Measurements from ENCODE around the gene ICOSLG. TPM values are rescaled to one million over a fixed set of nuclear protein-coding genes. Genes with fewer than 3 reads are reported as not detected.
"Not testable (repeated sequence)": the region's sequence is repeated elsewhere in the genome, so short reads cannot be mapped to it uniquely, and the experiment has no call there.

ICOSLG gene
- total RNA-seq, 6 donors from 2014 or later = 1.8 to 16.4 (median 9.0) TPM

DNA sequence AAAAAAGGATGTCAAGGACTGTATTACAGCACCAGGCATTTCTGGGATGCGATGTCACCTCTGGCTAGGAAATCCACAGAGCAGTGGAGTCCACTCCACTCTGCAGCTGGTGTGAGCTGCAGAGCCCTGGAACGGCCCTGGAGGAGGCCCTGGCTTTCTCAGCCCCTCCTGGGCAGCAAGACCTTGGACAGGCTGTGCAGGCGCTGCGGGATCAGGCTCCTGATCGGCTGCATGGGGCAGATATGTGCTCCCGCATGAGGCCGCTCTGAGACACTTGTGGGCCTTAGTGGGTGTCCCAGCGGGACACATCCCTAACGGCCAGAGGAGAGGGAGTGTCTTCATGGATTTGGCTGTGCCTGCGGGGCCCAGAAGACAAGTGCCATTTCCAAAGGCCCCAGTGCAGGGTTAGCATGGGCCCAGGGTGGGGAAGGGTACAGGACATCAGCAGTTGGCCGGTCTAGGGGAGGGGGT lies 14.8 kb upstream of the ICOSLG start:
- ATAC-seq (ENCODE audit: low FRiP score in 2 of 2) (peak; percentile 4 to 33), DNase-seq (no peak)
- TF ChIP-seq, protein P1, sequence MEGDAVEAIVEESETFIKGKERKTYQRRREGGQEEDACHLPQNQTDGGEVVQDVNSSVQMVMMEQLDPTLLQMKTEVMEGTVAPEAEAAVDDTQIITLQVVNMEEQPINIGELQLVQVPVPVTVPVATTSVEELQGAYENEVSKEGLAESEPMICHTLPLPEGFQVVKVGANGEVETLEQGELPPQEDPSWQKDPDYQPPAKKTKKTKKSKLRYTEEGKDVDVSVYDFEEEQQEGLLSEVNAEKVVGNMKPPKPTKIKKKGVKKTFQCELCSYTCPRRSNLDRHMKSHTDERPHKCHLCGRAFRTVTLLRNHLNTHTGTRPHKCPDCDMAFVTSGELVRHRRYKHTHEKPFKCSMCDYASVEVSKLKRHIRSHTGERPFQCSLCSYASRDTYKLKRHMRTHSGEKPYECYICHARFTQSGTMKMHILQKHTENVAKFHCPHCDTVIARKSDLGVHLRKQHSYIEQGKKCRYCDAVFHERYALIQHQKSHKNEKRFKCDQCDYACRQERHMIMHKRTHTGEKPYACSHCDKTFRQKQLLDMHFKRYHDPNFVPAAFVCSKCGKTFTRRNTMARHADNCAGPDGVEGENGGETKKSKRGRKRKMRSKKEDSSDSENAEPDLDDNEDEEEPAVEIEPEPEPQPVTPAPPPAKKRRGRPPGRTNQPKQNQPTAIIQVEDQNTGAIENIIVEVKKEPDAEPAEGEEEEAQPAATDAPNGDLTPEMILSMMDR (IDR thresholded peaks at IDR 0.05) = no peak
- TF ChIP-seq POLR2A (IDR thresholded peaks at IDR 0.05) (no peak), EP300 (IDR thresholded peaks at IDR 0.05) (no peak), POLR2AphosphoS5 (IDR thresholded peaks at IDR 0.05) (no peak)
- Histone ChIP-seq H3K4me1 (peaks cover 0 to 9% (median 3%) of the 10 kb centered on the region in 4 donors), H3K27me3 (no peaks in the 10 kb centered on the region), H3K9me3 (no peaks in the 10 kb centered on the region), H3K4me3 (no peak overlapping the region), H3K27ac (no peak overlapping the region), H3K36me3 (no peaks in the 10 kb centered on the region)
- WGBS, 2 donors = 78 to 94% methylated on average over 1 to 10 of the region's 11 CpGs

DNA sequence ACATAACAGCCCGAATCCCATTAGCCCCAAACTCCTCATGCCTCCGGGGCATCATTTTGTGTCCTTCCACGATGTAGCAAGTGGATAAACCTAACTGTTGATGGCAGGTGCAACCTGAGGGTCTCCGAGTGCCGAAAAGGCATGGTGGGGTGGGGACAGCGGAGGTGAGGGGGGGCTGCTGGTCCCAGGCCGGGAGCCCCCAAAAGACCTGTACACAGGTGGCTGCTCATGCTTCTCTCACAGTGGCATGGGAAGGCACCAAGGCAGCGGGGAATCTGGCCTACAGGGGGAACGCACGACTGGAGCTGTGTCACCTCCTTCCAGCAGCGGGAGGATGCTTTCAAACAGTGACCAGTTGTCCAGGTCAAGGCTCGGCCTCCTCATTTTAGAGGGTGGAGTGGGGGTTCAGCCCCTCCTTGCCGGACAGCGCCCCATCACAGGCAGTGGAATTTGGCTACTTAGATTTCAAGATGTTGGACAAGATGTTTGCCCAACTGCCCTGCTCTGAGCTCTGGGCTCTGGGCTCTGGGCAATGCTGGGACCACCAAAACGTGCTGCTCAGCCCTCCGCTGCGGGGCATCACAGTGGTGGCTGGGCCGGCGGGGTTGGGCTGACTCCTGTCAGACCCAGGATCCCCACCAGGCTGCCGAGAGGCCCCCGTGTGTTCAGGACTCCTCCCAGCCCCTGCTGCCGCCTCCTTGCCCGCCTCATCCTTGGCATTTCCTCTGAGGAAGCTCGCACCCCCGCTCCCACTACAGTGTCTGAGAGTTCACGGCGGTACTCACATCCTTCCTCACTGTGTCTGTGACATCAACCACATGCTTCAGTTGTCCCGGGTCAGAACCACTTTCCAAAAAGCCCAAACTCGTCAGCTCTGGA lies 13.3 kb upstream of the ICOSLG start:
- Histone ChIP-seq H3K27ac (no peak overlapping the region), H3K27me3 (no peaks in the 10 kb centered on the region), H3K4me3 (no peak overlapping the region), H3K9me3 (no peaks in the 10 kb centered on the region), H3K4me1 (peaks cover 0 to 9% (median 3%) of the 10 kb centered on the region in 4 donors), H3K36me3 (no peaks in the 10 kb centered on the region)
- TF ChIP-seq POLR2A (IDR thresholded peaks at IDR 0.05) = no peak
- TF ChIP-seq EP300 (IDR thresholded peaks at IDR 0.05) = no peak
- TF ChIP-seq, protein P1 (IDR thresholded peaks at IDR 0.05) = no peak
- peak in 1 of 2 donors; percentile 20 for TF ChIP-seq POLR2AphosphoS5 (IDR thresholded peaks at IDR 0.05)
- ATAC-seq (ENCODE audit: low FRiP score in 2 of 2) (peak in 1 of 2 donors; percentile 32), DNase-seq (peak in 1 of 2 donors; percentile 70)
- WGBS, 2 donors = 61 to 72% methylated on average over 17 to 22 of the region's 29 CpGs

DNA sequence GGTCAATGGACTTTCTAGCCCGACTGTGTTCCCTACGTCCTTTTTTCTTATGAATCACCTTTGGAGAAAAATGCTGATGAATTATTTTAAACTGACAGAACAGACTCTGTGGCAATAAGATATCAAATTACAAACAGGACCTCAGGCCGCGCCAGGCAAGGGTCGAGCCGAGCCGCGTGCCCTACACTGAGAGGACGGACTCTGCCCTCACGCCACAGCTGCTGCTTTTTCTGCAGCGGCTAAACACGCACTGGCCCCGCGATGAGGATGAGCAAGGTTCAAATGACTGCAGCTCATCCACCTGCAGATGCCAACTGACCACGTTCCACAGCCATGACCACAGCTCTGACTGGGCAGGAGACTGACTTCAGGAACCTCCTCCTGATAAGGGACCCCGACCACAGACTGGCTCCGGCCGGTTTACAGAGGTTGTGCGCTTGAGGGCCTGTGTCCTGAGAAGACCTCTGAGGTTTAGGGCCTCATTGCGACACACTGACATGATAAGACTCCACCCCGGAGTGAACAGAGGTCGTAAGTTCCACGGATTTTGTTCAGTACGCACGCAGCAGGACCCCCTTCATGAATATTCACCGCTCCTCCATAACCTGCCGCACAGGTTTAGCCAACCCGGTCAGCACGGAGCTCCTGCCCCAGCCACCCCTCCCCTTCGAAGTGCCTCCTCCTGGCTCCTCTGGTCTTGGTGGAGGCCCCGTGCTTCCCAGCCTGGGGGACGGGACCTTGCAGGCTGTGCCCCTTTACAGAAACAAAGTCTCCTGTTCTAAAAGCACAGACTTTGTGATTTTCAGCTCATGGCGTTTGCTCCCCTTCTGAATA lies 8.7 kb upstream of the ICOSLG start:
- ATAC-seq (ENCODE audit: low FRiP score in 2 of 2) = peak in 1 of 2 donors; percentile 44
- WGBS, 2 donors = no CpG with 5 or more reads among the region's 33 CpGs
- not testable (repeated sequence) for H3K27ac ChIP-seq

DNA sequence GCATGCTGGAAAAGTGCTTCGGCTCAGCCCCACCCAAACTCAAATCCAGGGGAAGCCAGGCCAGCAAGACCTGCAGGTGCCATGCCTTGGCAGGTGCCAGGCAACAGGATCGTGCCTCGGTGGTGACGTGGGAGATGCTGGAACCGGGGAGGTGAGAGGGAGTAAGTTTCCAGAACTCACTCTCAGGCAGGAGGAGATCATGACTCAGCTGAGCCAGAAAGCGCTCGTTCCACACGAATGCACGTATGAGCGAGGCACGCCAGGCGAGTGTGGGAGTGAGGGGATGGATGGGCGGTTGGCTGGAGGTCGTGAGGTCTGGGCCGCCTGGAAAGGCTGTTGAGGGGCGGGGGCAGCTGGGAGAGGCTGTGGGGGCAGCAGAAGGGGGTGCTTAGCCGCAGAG lies 7.2 kb upstream of the ICOSLG start:
- DNase-seq; H3K27me3 ChIP-seq; H3K9me3 ChIP-seq; H3K4me3 ChIP-seq; H3K4me1 ChIP-seq; H3K27ac ChIP-seq; H3K36me3 ChIP-seq; ATAC-seq (ENCODE audit: low FRiP score in 2 of 2): not testable (repeated sequence)
- no CpG with 5 or more reads among the region's 17 CpGs for WGBS, 2 donors

More for the DNA sequence above, 8.7 kb upstream of the ICOSLG start:
- DNase-seq, H3K9me3 ChIP-seq, H3K27me3 ChIP-seq, H3K4me3 ChIP-seq, H3K36me3 ChIP-seq, H3K4me1 ChIP-seq: not testable (repeated sequence)

DNA sequence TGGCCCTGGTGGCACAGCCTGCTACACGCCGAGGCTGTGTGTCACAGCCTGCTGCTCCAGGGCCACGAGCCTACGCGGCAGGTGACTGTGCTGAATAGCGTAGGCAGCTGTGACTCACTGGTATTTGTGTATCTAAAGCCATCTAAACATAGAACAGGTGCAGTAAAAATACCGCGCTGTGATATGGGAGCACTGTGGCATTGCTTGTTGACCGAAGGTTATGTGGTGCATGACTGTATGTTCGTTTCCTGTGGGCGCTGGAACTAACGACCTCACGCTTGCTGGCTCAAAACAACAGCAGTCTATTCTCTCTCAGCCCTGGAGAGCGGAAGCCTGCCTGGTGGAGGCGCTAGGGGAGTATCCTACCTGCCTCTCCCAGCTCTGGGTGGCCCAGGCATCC lies 3.2 kb upstream of the ICOSLG start:
- not testable (repeated sequence) for H3K4me1 ChIP-seq; H3K9me3 ChIP-seq; H3K36me3 ChIP-seq; H3K27ac ChIP-seq; DNase-seq; H3K27me3 ChIP-seq; H3K4me3 ChIP-seq; ATAC-seq (ENCODE audit: low FRiP score in 2 of 2)
- no CpG with 5 or more reads among the region's 15 CpGs for WGBS, 2 donors

DNA sequence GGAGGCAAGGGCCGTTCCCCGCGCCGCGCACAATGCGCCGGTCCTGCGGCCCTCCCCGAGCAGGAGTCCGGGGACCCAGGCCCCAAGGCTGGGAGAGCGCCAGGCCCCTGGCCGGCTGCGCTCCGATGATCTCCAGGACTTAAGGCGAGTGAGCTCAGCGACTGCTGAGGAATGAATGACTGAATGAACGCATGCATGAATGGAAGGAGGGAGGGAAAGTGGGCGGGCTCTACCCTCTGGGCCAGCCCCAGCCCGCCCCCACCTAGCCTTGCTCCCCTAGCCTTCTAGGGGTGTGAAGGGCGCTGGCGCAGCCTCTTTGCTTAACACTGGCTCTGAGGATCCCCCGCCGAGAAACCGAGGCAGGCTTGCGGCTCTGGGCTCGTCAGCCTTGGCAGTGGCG lies 538 bp upstream of the ICOSLG start:
- H3K4me3 ChIP-seq, H3K27ac ChIP-seq, DNase-seq, H3K9me3 ChIP-seq, H3K27me3 ChIP-seq, H3K4me1 ChIP-seq, H3K36me3 ChIP-seq: not testable (repeated sequence)
- peak in 1 of 2 donors; percentile 68 for ATAC-seq (ENCODE audit: low FRiP score in 2 of 2)
- no CpG with 5 or more reads among the region's 27 CpGs for WGBS, 2 donors

DNA sequence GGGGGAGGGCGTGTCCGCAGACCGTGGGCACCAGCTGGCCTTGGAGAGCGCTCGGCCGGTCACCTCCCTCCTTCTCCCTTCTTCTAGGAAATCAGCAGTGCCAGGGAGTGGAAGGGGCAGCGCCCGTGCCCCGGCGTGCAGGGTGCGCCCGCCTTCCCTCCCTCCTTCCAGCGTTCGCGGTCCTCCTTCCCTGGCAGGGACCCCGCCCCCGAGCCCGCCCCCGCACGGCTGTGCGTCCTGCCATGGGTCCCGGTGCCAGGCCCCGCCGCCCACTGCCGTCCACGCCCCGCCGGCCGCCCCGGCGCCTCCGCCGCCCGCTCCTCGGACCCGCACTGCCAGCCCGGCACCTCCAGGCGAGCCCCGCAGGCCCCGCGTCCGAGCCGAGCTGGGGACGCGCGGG lies 390 bp downstream of the ICOSLG start:
- ATAC-seq (ENCODE audit: low FRiP score in 2 of 2) = peak in 1 of 2 donors; percentile 71

DNA sequence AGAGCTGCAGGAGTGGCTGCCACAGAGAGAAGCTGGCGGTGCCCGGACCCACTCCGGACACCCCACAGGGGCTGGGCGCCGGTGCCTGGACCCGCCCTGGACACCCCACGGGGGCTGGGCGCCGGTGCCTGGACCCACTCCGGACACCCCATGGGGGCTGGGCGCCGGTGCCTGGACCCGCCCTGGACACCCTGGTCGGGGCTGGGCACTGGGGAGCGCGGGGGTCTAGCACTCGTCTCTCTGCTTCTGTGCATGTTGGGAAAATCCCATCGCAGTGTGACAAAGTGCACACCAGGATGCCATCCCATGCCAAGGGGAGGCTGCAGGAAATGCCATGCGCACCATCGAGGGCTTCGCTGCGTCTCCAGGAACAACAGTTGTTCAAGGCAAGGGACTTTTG lies 11.2 kb downstream of the ICOSLG start:
- H3K4me3 ChIP-seq; H3K27ac ChIP-seq; H3K27me3 ChIP-seq; H3K4me1 ChIP-seq; ATAC-seq (ENCODE audit: low FRiP score in 2 of 2); H3K9me3 ChIP-seq; H3K36me3 ChIP-seq: not testable (repeated sequence)
- 88% methylated on average over 9 of the region's 22 CpGs; no CpG with 5 or more reads in 1 of the 2 donors for WGBS, 2 donors
- peak in 1 of 2 donors; percentile 29 for DNase-seq

More for the DNA sequence above, 390 bp downstream of the ICOSLG start:
- H3K4me1 ChIP-seq, H3K4me3 ChIP-seq, H3K36me3 ChIP-seq, H3K9me3 ChIP-seq, H3K27me3 ChIP-seq, H3K27ac ChIP-seq, DNase-seq: not testable (repeated sequence)
- WGBS, 2 donors = no CpG with 5 or more reads among the region's 46 CpGs

DNA sequence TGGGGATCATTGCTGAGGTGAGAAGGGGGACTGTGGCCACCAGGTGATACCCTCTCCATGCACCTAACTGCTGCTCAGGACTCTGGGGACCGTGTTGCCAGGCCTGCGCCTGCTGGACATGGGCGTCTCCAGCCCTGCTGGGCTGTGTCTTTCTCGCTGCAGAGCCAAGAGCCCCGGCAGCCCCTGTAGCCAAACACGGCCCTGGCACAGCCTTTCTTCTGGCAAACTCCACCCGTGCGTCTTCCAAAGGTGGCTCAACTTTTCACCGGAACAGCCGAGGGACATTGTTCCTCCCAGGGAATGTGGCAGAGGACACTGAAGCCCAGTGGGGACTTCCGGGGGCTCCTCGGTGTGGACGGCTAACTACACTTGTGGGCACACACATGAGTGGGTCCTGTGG lies 12.6 kb downstream of the ICOSLG start:
- not testable (repeated sequence) for H3K27ac ChIP-seq; H3K27me3 ChIP-seq; DNase-seq; H3K4me3 ChIP-seq; H3K9me3 ChIP-seq; H3K36me3 ChIP-seq; H3K4me1 ChIP-seq; ATAC-seq (ENCODE audit: low FRiP score in 2 of 2)
- no CpG with 5 or more reads among the region's 13 CpGs for WGBS, 2 donors

DNA sequence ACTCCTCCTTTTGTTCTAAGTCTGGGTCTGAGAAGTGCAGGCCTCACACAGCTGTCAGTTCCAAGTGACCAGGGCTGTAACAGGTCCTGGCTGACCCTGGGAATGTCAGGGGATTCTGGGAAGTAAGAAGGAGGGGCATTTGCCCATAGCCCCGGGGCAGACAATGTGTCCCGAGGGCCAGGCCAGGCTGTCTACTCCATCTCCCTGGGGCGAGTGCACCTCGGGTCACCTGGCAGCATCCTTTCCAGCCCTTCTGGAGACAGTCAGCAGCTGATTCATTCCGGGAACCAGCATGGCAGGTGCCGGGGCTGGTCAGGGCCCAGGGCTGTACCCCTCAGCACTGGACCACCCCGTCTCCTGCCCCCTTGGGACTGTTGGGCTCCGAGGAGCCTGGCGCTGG lies 13.1 kb downstream of the ICOSLG start:
- no CpG with 5 or more reads among the region's 9 CpGs for WGBS, 2 donors
- H3K27me3 ChIP-seq; H3K4me1 ChIP-seq; H3K27ac ChIP-seq; H3K4me3 ChIP-seq; H3K9me3 ChIP-seq; H3K36me3 ChIP-seq; ATAC-seq (ENCODE audit: low FRiP score in 2 of 2): not testable (repeated sequence)
- DNase-seq = peak in 1 of 2 donors; percentile 51

All from upper lobe of left lung (tissue), 6 donors.